Fibroblast of peridontal ligament (primary cell): ENCODE results near the gene CCNG2.

Experiments
- DNase-seq: peaks from one replicate; pipeline ENCODE4 v3.0.0-alpha.2; 2010; ENCODE audit errors: extremely low read depth

CCNG2 gene

DNA sequence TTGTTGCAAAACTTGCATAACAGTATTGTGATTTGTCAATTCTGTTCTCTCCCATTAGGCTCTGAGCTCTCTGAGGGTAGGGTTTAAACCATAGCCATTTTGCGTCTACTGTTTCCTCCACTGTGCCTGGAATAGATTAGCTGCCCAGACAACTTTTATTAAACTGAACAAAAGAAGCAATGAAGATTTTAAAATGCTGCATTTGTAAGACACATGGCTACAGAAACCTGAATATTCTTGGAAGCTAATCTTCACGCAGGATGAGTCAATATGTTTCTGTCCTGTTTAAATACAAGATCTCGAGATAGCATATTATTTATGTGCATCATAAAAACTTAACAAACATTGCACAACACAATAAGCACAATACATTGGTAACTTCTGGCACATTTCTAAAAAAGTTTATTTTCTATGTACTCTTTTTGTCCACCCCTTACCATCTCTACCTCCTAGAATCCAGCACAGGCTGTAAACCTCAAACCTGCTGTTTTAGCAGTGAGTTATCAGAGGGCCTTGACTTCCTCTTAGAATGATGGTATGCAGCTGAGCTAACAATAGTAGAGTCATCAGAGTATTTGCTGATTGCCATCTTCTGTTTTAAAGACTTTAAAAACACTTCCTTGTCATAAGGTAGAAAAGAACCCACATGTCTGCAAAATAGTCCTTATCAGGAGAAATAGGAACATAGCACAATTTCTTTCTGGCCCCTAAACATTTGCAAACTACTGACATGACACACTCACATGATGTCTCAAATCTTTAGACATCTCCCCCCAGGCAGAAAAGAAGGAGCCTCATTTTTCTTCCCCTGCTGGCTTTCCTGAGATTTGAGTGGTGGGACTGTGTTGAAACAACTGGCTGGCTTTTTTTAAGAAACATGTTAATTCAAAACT lies 10.6 kb upstream of the CCNG2 start:
- DNase-seq, result no peak

GRCh38 chr4:77147079-77147782 lies 9.8 kb upstream of the CCNG2 start:
- no peak for DNase-seq

GRCh38 chr4:77148078-77148477 lies 8.9 kb upstream of the CCNG2 start:
- DNase-seq, result no peak

DNA sequence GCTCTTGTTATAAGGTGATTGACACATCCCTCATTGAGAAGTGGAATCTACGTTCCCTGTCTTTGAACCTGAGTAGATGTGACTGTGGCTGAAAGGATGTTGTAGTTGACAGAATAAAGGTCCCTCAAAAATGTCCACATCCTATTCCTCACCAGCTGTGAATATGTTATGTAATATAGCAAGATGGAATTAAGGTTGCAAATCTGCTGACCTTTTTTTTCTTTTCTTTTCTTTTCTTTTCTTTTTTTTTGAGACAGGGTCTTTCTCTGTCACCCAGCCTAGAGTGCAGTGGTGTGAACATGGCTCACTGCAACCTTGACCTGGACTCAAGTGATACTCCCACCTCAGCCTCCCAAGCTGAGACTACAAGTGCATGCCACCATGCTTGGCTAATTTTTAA lies 7.2 kb upstream of the CCNG2 start:
- no peak for DNase-seq

DNA sequence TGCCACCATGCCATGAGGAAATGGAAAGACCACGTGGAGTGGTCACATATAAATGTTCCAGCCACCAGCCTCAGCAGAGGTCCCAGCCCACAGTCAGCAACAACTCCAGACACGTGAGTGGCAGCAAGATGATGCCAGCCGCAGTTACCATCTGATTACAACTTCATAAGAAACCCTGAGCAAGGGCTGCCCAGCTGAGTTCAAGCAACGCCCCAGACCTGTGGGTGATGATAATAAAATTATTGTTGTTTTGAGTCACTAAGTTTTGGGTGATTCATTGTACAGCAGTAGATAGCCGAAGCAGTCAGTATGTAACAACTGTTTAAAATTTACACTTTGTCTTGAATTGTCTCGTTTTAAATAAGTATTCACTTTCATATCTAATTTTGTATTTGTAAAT lies 5.8 kb upstream of the CCNG2 start:
- no peak for DNase-seq

DNA sequence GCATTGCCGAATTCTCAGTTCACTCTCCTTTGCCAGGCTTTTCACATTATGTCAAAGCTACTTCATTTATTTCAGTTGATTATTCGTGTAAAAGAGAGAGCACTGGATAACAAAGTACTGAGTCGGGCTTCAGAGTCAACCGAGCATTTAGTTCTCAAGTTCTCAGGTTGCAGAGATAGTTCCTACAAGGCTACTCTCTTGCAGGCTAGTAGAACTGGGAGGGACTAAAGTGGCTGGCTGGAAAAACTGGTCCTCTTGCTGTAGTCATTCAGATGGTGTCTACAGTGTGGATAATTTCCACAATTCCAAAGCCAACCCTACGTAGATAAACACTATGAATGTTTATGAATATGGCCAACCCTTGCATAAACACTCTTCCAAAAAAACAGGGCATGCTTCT lies 4.6 kb upstream of the CCNG2 start:
- DNase-seq, result peak; percentile 38

DNA sequence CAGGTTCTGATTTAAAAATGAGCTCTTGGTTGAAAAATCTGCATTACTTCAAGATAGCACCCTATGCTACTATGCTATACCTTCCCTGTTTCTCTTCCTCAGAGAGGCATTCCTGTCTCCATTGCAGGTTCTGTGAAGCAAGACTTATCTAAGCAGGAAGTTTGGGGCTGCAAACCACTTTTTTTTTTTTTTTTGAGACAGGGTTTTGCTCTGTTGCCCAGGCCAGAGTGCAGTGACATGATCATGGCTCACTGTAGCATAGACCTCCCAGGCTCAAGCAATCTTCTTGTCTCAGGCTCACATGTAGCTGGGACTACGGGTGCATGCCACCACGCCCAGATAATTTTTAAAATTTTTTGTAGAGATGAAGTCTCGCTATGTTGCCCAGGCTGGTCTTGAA lies 4.0 kb upstream of the CCNG2 start:
- no peak for DNase-seq

- no peak for DNase-seq
These were observed 2.9 kb upstream of the CCNG2 start for GRCh38 chr4:77154065-77154464.

DNA sequence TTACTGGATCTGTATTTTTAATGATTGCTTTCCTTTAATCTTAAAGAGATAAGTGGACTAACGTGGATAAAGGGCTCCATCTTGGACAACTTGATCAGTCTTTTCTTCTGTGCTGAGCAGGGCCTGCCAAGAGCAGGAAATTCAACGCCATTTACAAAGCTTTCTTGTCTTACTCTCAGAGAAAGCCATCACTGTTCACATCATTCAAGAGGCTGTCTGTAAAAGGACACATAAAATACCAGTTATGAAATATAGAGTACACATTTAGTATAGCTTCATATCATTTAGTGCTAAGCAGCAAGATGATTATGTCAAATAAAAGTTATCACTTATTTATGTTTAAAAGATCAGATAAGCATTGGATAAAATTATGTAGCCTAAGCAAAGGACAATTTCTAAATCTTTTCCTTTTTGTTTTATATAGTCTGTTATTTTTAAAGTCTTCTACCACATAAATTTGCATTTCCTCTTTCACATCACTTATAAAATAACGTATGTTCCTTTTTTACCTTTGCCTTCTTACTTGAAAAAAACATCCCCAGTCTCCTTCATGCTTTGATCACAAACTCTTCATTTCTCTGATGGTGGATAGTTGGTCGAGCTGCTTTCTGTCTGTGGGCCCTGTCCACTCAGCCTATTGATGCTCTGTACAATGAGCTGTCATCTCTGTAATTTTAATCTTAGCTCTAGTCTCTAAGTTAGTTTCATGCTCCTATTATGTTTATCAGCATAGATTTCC lies 2.1 kb upstream of the CCNG2 start:
- no peak for DNase-seq

DNA sequence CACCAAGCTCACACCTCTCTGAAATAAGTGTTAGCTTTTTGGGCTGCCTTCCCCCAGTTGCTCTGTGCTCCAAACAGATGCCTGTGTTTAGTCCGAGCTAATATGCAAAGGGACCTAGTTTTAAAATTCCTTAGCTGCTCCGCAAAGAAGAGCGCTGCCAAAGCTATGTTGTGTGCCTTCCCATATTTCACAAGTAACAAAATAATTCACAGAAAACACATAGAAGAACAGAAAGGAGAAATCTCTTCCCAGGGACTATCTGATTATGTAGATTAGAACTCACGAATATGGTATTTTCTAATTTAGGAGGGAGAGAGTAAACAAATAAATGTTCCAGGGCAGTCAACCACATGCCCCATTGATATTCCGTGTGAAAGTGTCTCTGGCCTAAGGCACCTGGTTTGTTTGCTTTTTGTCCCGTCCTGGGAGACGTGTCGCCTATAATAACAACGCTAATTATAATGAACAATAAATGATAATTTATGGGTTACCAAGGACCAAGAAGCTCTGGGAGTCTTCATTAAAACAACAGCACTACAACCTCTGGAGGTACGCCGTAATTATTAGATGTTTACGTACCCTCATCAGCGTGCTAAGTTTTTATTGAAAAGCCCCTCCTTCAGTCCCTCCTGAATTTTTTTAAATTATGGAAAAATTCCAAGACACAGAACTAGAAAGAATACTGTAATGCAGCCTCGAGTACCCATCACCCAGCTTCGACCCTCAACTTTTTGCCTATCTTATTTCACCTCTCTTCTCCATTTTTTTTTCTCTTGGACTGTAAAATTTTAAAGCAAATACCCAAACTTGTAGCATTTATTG lies 1.2 kb upstream of the CCNG2 start:
- DNase-seq, result no peak

DNA sequence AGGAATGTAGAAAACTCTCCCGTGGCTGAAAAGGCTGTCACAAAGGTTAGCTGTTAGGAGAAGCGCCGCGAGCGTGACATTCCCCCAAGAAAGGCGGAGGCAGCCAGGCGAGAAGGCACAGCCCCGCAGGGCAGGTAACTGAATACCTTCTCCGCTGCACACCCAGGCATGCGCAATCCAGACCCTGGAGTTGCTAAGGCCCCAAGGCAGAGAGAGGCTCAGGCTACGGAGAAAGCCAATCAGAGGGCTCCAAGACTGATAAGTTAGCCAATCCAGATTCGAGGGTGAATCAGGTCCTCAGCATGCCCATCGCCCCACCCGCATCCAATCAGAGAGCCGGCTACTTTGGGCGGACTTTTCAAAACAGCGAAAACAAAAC lies 485 bp upstream of the CCNG2 start:
- peak; percentile 100 for DNase-seq

GRCh38 chr4:77157859-77158486 lies 966 bp downstream of the CCNG2 start:
- DNase-seq, result peak; percentile 73

GRCh38 chr4:77158487-77158861 lies 1.5 kb downstream of the CCNG2 start:
- no peak for DNase-seq

DNA sequence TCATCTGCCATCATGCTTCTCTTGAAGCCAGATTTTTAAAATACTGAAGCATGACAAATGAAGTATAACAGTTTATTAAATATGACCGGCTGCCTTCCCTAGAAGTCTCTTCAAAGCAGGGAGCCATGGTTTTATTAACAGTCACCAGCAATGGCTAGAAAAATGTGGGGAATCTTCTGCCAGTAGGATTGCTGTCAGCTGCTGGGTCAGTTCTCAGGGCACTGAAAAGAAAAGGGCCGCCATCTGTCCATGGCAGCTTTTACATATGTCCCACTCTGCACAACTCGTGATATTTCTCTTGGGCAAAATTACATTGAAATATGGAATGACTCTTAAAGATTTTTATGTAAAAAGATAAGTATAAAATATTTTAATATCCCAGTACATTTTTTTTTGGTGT lies 2.8 kb downstream of the CCNG2 start:
- no peak for DNase-seq

GRCh38 chr4:77163641-77164040 lies 6.6 kb downstream of the CCNG2 start:
- no peak for DNase-seq

DNA sequence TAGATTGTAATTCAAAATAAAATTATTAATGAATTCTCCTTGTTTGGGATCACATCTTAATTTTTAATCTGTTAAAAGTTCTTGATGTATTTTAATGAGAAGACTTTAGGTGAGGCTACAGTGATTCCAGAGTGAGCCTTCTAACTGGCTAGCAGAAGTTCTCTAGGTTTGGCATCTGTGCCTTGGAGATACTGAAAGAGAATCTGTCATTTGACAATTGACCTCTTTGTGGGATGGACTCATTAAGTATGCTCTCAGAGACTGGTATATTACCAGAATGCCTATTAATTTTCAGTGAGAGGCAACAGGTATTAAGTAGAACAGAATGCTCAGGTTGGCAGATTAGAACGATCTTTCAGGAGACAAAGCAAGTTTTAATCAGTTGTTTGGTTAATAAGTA lies 10.2 kb downstream of the CCNG2 start:
- no peak for DNase-seq

- no peak for DNase-seq
These were observed 10.9 kb downstream of the CCNG2 start for GRCh38 chr4:77167866-77168265.

DNA sequence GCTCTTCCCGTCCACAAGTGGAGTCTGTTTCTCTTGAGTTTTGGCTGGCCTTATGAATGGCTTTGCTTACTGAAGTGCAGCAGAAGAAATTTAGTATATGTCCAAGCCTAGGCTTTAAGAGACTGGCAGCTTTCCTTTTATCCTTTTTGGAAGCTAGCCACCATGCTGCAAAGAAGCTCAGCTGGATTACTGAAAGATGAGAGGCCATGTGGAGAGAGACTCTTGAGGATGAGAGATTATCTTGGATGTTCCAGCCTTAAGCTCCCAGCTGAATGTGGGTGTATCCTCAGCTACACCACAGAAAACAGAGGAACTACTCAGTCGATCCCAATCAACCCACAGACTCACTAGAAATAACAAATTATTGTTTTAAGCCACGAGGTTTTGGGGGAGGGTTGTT lies 12.5 kb downstream of the CCNG2 start:
- peak; percentile 58 for DNase-seq

DNA sequence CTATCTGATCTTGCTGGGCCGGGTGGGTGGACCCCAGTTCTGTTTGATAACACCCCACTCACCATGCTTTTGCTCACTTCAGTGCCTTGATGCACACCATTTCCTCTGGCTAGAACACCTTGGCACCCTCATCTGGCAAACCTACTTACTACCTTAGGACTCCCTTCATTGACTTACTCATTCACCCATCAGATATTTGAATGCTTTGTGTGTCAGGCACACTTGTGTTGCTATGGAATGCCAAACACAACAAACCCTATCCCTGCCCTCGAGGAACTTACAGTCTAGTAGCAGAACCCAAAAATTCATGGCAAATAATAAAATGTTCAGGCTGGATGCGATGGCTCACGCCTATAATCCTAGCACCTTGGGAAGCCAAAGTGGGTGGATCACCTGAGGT lies 13.9 kb downstream of the CCNG2 start:
- DNase-seq, result no peak

DNA sequence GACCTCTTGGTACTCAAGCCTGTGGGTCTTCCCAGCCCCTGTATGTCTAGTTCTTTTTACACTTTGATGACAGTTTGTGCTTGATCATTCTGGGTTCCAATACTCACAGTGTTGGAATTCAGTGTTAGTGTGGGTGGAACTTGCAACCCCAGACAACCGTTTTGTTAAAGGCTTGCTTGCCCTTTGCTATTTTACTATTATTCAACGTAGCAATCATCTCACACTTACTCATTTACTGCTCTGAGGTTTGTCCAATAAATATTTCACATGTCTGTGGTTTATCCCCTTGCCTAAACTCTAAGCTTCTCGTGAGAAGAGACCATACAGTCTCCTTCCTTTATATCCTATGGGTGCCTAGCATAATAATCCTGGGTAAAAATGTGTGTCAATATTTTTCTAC lies 15.3 kb downstream of the CCNG2 start:
- peak; percentile 85 for DNase-seq

DNA sequence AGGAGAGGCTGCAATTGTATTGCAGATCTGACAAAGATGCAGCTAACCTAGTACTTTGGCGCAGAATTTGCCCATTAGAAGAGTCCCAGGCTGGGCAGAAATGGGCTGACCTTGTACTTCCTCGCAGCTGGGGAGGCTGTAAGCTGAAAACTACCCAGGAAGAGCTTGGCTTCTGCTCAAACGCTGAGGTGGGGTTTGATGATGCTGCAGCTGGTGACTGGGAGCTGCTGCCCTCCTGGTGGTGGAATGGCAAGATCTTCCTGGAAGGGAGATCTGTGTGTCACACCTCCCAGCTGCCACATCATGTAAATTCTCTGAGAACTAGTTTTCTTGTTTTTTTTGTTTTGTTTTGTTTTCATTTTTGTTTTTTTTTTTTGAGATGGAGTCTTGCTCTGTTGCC lies 17.4 kb downstream of the CCNG2 start:
- DNase-seq, result no peak
